KOPT-K1 (cell line): ENCODE results near the gene GRAP.
A peak's percentile ranks its signal among the peaks of the same experiment; 100 is the strongest.

ENCODE experiments used
- H3K27ac ChIP-seq: fragments of 200-600 bp; sonication (generic); 2 replicates; pipeline ENCODE4 v1.5.1; 2016; ENCODE audit warnings: antibody characterized with exemption, mild to moderate bottlenecking, low read depth, low read length; ENCODE audit not compliant: poor library complexity, severe bottlenecking
- H3K36me3 ChIP-seq: fragments of 200-600 bp; sonication (generic); 2 replicates; pipeline ENCODE4 v1.5.1; 2017; ENCODE audit warnings: antibody characterized with exemption, mild to moderate bottlenecking, low read length, moderate library complexity; ENCODE audit not compliant: insufficient read depth
- H3K9me3 ChIP-seq: fragments of 200-600 bp; sonication (generic); 2 replicates; pipeline ENCODE4 v1.5.1; 2017; ENCODE audit warnings: antibody characterized with exemption, low read length, mild to moderate bottlenecking; ENCODE audit not compliant: insufficient read depth, poor library complexity, severe bottlenecking

Gene GRAP

DNA sequence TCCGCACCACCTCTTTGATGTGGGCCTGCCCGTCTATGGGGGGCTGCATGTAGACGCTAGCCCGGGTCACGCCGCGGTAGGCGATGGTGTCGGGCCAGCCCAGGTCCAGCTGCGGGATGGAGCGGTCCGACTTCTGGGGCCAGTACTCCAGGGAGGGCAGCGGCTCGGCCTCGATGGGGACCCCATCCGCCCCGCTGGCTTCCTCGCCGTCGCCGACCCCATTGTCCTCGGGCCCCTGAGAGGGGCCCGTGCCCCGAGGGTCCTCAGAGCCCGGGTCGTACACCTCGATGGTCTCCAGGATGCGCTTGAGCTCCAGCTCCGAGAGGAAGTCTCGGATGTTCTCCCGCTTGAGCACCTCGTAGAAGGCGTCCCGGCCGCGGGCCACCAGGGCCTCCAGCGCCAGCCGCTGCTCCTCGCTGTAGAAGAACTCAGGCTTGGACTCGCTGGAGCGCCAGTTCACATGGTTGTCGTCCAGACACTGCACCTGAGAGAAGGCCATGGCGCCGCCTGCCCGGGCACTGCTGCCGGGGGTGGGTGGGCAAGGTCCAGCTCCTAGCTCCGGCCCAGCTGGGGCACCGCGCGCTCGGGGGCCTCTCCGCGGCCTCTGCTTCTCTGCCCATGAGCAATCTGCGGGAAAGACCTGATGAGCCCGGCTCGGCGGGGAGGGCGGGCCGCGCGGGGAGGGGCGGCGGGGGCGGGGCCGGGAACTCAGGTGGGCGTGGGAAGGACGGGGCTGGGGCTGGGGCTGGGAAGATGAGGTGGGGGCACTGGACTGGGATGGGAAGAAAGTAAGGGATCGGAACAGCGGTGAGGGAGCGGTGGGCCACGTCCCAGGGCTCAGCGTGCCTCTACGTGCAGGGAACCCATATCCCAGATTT, 43.0 kb downstream of the GRAP start:
- no peaks in the 10 kb centered on the region for H3K36me3 ChIP-seq
- peak overlapping the region; percentile 28 for H3K27ac ChIP-seq
- H3K9me3 ChIP-seq: no peaks in the 10 kb centered on the region

GRCh38 chr17:19002805-19003542, 43.8 kb downstream of the GRAP start:
- no peaks in the 10 kb centered on the region for H3K9me3 ChIP-seq
- H3K27ac ChIP-seq: no peak overlapping the region
- no peaks in the 10 kb centered on the region for H3K36me3 ChIP-seq

DNA sequence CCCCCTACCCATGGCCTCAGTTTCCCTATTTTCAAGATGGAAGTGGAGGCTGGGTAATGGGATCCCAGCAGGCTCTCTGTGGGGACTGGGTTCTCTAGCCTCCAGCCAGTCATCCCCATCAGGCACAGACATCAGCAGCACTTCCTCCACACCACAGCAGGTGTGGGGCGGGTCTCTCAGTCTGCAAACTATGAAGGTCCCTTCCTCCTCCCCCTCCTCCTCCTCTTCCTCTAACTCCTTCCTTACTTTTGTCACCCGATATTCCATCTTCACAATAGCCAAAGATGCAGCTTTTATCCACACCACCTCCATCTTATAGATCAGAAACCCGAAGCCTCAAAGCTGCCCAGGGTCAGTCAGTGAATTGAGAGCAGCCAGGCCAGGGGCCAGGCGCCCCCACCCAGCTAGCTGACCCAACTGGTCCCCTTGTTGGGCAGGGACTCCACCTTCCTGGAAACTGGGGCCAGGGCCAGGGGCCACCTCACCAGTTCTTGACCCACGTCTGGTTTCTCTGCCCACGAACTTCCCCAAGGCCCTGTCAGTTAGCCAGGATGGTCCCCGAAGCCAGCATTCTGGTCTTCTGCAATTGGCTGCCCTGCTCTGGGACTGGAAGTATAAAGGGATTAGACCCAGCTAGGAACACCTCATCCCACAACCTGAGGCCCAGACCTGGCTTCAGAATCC, 44.7 kb downstream of the GRAP start:
- Histone ChIP-seq H3K27ac (no peak overlapping the region), H3K36me3 (no peaks in the 10 kb centered on the region), H3K9me3 (no peaks in the 10 kb centered on the region)

DNA sequence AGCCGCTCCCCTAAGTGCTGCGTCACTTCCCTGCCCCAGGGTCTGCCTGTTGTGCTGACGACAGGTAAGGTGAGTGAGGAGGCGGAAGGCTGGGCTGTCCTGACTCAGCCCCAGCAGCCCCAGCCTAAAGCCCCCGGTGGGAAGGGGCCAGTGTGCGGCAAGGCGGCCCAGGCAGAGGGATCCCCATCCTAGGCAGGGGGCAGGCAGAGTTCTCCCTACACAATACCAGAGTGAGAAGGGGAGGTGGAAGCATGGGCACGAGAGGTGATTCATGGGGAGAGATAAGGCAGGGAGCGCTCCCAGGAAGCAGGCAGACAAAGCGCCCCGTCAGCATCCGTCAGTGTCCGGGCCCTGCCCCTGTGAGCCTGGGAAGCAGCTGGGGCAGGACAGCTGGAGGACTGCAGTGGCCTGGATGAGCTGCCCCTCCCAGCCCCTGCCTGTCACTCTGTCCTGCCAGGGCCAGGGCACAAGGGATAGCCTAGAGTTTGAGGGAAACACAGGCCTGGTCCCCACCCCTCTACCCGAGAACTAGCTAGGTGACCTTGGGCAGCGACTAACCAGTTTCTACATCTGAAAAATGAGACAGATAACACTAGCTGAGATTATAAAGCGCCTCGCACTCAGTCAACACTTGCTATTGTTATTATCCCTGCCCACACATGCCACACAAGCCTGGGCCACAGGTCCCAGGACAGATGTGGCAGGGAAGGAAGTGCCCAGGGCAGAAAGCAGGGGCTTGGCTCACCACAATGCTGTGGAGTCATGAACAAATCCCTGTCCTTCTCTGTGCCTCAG, 46.0 kb downstream of the GRAP start:
- H3K36me3 ChIP-seq: no peaks in the 10 kb centered on the region
- no peak overlapping the region for H3K27ac ChIP-seq
- peaks cover 7% of the 10 kb centered on the region for H3K9me3 ChIP-seq

- Histone ChIP-seq H3K9me3 (peaks cover 15% of the 10 kb centered on the region), H3K27ac (no peak overlapping the region), H3K36me3 (no peaks in the 10 kb centered on the region)
Observed at GRCh38 chr17:18999911-19000310, 46.8 kb downstream of the GRAP start.

GRCh38 chr17:18999394-18999793, 47.4 kb downstream of the GRAP start:
- Histone ChIP-seq H3K27ac (no peak overlapping the region), H3K36me3 (no peaks in the 10 kb centered on the region), H3K9me3 (peaks cover 17% of the 10 kb centered on the region)

- no peak overlapping the region for H3K27ac ChIP-seq
- no peaks in the 10 kb centered on the region for H3K36me3 ChIP-seq
- peaks cover 17% of the 10 kb centered on the region for H3K9me3 ChIP-seq
Observed at GRCh38 chr17:18997650-18998196, 49.0 kb downstream of the GRAP start.

DNA sequence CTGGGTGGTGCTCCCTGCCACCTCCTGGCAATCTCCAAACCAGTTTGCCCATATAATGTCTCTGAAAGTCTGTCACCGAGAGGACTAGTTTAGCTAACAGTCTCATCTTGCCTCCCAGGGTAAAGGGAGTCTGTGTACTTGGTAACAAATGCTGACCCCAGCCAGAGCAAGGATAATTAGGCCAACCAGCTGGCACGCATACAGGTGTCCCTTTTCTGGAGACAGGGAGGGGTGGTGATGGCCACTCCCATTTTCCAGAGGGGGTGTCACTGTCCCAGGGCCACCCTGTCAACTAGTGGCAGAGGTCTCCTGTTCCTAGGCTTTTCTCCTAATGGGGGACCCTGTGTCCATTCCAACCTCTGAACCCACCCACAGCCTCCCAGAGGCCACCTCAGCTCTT, 50.3 kb downstream of the GRAP start:
- H3K36me3 ChIP-seq: no peaks in the 10 kb centered on the region
- no peak overlapping the region for H3K27ac ChIP-seq
- peaks cover 17% of the 10 kb centered on the region for H3K9me3 ChIP-seq

- Histone ChIP-seq H3K27ac (no peak overlapping the region), H3K36me3 (no peaks in the 10 kb centered on the region), H3K9me3 (peaks cover 17% of the 10 kb centered on the region)
Observed at GRCh38 chr17:18995220-18995619, 51.5 kb downstream of the GRAP start.

- Histone ChIP-seq H3K9me3 (peaks cover 17% of the 10 kb centered on the region), H3K27ac (no peak overlapping the region), H3K36me3 (no peaks in the 10 kb centered on the region)
Observed at GRCh38 chr17:18994631-18995030, 52.1 kb downstream of the GRAP start.

GRCh38 chr17:18993905-18994526, 52.7 kb downstream of the GRAP start:
- Histone ChIP-seq H3K27ac (no peak overlapping the region), H3K9me3 (peaks cover 17% of the 10 kb centered on the region), H3K36me3 (no peaks in the 10 kb centered on the region)

DNA sequence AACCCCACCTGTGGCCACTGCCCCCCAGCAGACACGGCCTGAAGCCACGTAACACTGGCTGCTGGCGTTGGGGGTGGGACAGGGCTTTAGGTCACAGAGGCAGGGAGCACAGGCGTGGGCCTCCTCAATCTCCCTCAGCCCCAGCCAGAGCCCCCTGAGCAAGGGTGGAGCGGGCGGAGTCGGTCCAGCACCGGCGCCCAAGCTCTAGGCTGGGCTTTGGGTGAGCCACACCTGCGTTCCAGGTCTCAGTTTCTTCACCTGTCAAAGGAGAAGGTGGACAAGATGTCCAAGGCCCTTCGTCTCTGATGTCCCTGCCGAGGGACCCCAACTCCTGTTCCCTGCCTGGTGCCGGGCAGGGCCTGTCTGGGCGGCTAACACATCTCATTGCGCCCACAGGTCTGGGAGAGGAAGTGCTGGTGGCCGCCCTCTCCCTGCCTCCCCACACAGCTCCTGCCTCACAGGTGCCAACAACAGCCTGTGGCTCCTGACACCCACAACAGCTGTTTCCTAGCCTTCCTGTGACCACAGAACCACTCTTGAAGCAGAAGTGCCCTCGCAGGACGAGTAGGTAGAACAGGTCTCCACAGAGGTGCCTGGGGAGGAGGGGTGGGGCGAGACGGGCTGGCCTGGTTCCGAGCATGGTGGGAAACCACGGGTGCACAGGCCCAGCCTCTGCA, 54.2 kb downstream of the GRAP start:
- Histone ChIP-seq H3K27ac (no peak overlapping the region), H3K36me3 (no peaks in the 10 kb centered on the region), H3K9me3 (peaks cover 17% of the 10 kb centered on the region)

GRCh38 chr17:18991531-18992315, 55.0 kb downstream of the GRAP start:
- Histone ChIP-seq H3K27ac (no peak overlapping the region), H3K36me3 (no peaks in the 10 kb centered on the region), H3K9me3 (peaks cover 17% of the 10 kb centered on the region)
